ENCODE data around the gene PADI1. TPM values are rescaled to one million over a fixed set of nuclear protein-coding genes. Genes with fewer than 3 reads are reported as not detected.

The PADI1 gene
- total RNA-seq, 1 experiment from 2014 or later = 0.24 TPM

- Histone ChIP-seq H3K9me3 (ENCODE audit: control insufficient read depth, low read depth, low read length) (no peaks in the 10 kb centered on the region), H3K18ac (ENCODE audit: insufficient read length, low read depth, low read length) (no peak overlapping the region), H2AFZ (ENCODE audit: low read length) (no peak overlapping the region), H4K20me1 (ENCODE audit: control insufficient read depth, insufficient read depth, insufficient read length) (no peaks in the 10 kb centered on the region), H3T11ph (ENCODE audit: low read length) (no peak overlapping the region), H2BK5ac (ENCODE audit: insufficient read length, low read length) (no peak overlapping the region), H2BK12ac (ENCODE audit: insufficient read length, low read depth, low read length) (no peak overlapping the region), H3K4me2 (ENCODE audit: insufficient read depth, insufficient read length, low read length) (no peak overlapping the region), H3K9ac (ENCODE audit: extremely low read depth, insufficient read length, low read length) (no peak overlapping the region), H3K56ac (ENCODE audit: insufficient read length, low read depth, low read length) (no peak overlapping the region), H3K4me1 (ENCODE audit: insufficient read depth, low read length) (no peaks in the 10 kb centered on the region), H2AK5ac (ENCODE audit: insufficient read length, low read length) (no peak overlapping the region), H3K79me2 (ENCODE audit: insufficient read depth, low read length) (no peaks in the 10 kb centered on the region), H4K91ac (ENCODE audit: insufficient read length, low read depth, low read length) (no peak overlapping the region), H2BK15ac (ENCODE audit: low read depth, low read length) (no peak overlapping the region), H2BK20ac (ENCODE audit: low read depth, low read length, poor library complexity, severe bottlenecking) (no peak overlapping the region), H3K23me2 (ENCODE audit: insufficient read length, low read depth, low read length, poor library complexity, severe bottlenecking) (no peaks in the 10 kb centered on the region), H3K4ac (ENCODE audit: low read depth, low read length) (no peak overlapping the region), H3K27me3 (ENCODE audit: insufficient read depth, low read length) (no peaks in the 10 kb centered on the region), H2BK120ac (ENCODE audit: low read depth, low read length, poor library complexity, severe bottlenecking) (no peak overlapping the region), H3K79me1 (ENCODE audit: insufficient read depth, low read depth, low read length, poor library complexity, severe bottlenecking) (no peaks in the 10 kb centered on the region), H4K8ac (replicated peaks; ENCODE audit: insufficient read length, low read depth, low read length) (no peak overlapping the region), H4K5ac (ENCODE audit: insufficient read length, low read depth, low read length) (no peak overlapping the region), H3K23ac (ENCODE audit: insufficient read length, low read depth, low read length) (no peak overlapping the region), H3K27ac (ENCODE audit: insufficient read length, low read depth, low read length) (no peak overlapping the region), H3K14ac (ENCODE audit: insufficient read depth, low read length) (no peak overlapping the region)
- H3K36me3 Mint-ChIP-seq (ENCODE audit: insufficient read depth in 1 of 3, low read depth in 3 of 3) = no peaks in the 10 kb centered on the region
- H3K27me3 Mint-ChIP-seq (ENCODE audit: low read depth) = peaks cover 1% of the 10 kb centered on the region; the same call in 1 of the 2 replicates
- no peak for DNase-seq
- peaks cover 4 to 5% of the 10 kb centered on the region in 2 experiments; a peak in 2 of 4 replicates for H3K4me1 Mint-ChIP-seq
- 0 out of 5 replicates have a peak, but pooled peaks cover 0 to 2% of the 10 kb centered on the region in 2 experiments for H3K9me3 Mint-ChIP-seq
- H3K4me3 Mint-ChIP-seq = no peak overlapping the region
- no CpG with 5 or more reads among the region's 7 CpGs for WGBS (ENCODE audit: extremely low coverage, insufficient read length, low lambda C conversion rate)
- no peak for TF ChIP-seq CTCF (conservative IDR thresholded peaks at IDR 0.05)
- no peak overlapping the region for H3K27ac Mint-ChIP-seq
Measured at GRCh38 chr1:17292299-17293160, 87.6 kb downstream of the PADI1 start.

Measured in H9 (cell line).